ENCODE data around the gene NOL4L.

GRCh38 chr20:32493356-32493755 lies 91.8 kb downstream of the NOL4L start:
- TF ChIP-seq CTCF (optimal IDR thresholded peaks at IDR 0.05 in 1 of 3, IDR thresholded peaks at IDR 0.05 in 1 of 3, conservative IDR thresholded peaks at IDR 0.05 in 1 of 3; ENCODE audit: extremely low read depth in 1 of 3, insufficient read depth in 2 of 3, low read length in 3 of 3) (no peak), EZH2 (IDR thresholded peaks at IDR 0.05; ENCODE audit: low read length) (no peak)

Measured in keratinocyte (primary cell).